Activated T-cell treated with anti-CD3 and anti-CD28 coated beads for 24 hours (primary cell): ENCODE measurements around the gene MORC2.

Experiments used
- DNase-seq: peaks from one replicate; pipeline ENCODE4 v3.0.0-alpha.2; 2020; ENCODE audit warnings: low read depth

The MORC2 gene

GRCh38 chr22:30887453-30887852 is 81.1 kb downstream of the MORC2 start:
- no peak for DNase-seq

DNA sequence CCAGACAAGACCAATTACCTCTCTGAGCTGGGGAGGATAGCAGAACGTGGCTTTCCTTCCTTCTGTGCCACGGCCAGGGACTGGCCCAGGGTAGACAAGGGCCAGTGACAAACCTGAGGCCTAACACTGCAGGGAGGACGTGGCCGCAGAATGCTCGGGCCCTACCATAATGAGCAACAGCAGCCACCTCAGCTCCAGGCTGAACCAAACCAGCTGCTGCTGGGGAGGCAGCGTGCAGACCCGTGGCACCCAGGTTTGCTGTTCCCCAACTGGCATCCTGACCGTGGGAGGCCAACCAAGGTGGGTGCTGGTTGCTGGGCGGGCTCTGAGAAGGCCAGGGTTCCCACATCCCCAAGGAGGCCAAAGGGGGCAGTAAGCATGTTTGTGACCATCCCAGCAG is 83.0 kb downstream of the MORC2 start:
- DNase-seq, result no peak

GRCh38 chr22:30885001-30885366 is 83.6 kb downstream of the MORC2 start:
- DNase-seq, result no peak

DNA sequence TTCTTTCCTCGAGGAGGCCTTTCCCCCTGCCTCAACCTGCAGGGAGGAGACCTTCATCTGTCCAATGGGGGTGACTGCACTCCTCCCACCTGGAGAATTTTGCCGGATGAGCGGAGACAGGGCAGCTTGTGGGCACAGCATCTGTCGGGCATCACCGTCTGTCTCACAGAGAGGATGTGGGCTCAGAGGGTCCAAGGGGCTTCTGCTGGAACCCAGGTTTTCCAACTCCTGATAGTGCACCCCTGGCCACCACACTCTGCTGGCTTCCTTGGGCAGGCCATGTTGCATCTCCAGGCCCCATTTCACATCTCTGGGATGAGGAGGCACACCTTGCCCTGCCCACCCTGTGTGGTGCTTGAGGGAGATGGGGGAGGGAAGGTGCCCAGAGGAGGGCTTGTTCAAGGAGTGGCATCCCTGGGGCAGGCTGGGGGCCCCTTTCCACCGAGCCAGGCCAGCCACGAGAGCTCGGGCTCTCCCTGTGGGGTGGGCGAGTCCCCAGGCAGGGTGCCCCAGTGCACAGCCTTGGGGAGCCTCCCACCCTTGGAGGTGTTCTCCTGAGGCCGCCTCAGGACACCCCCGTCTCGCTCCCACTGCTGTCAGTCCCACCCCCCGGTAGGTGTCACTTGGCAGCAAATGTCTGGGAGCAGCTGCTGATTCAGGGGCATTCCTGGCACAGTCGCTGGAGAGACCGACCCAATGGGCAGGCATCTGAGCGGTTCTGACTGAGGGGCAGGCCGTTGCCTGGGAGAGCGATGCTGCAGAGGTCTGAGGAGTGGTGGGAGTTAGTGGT is 84.2 kb downstream of the MORC2 start:
- DNase-seq, result no peak

- no peak for DNase-seq
These were observed 84.9 kb downstream of the MORC2 start for GRCh38 chr22:30883586-30884145.

DNA sequence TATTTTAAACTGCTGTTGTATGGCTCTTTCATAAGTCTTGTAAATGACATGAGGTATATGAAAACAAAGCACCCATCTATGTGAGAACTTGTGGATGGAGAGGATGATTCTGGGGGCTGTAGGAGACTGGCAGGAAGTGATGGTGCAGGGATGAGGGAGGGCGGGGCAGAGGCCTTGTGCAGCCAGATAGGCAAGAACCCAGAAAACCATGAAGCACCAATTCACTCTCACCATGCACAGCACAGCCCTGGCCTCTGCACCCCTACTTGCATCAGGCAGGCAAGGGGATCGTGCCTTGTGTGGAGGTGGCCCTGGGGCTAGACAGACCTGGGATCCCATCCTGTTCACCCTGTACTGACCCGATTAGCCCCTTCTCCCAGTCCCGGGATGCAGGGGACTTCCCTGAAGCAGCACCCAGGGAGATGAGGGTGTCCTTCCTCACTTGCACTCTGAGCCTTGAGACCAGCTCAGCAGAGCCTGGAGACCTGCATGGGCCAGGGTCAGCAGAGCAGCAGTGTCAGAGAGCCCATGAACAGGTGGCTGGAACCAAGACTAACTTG is 85.5 kb downstream of the MORC2 start:
- no peak for DNase-seq

DNA sequence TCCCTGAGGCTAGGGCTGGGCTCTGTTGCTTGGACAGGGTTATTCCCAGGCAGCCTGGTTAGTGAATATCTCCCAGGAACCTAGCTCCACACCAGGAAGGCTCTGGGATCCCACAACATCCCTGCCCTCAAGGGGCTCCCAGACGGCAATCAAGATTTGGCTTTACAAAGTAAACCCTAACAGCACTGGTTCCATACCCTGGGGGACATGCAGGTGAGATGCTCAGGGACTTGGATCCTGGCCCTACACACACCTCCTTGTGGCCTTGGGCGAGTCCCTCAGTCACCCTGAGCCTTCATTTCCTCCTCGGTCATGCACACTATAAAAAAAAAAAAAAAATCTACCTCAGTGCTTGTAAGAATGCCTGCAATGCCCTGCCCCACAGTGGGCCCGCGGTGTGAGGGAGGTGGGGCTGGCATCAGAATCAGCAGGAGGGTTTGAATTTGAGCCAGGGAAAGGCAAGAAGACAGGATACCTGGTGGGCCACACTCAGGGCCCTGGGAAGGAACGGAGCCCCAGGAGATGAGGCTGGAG is 86.3 kb downstream of the MORC2 start:
- DNase-seq, result no peak

DNA sequence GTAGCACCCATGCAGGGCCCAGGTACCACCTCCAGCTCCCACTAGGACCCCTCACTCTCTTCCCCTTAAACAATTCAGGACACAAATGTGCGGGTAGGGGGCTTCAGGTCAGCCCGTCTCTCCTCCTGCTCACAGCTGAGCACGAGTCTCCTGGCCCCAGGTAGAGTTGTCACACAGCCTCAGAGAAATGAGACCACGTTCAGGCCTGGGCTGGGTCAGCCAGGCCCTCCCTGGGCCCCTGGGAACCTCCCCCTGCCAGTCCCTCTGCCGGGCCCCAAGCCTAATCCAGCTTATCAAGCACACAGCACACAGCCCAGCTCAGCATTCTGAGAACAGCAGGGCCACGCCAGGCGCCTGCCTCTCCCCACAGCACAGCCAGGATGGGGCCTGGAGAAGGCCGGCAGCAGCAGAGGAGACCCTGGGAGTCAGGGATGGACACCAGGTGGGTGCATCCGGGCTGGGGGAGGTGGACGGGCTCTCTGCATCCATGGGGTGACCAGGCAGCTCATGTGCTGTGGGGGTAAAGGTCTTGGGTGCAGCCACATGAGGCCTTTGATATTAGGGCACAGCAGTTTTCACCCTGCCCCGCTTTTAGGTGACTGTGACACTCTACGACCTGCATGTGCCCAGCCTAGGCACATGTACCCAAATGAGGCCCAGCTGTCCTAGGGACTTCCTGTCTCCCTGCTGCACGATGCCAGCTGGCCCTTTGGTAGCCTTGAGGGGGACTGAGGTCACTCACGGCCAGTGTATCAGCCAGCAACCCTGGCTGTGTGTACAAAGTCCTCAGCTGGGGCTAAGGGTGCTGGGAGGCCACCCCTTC is 87.0 kb downstream of the MORC2 start:
- no peak for DNase-seq

- no peak for DNase-seq
These were observed 87.7 kb downstream of the MORC2 start for GRCh38 chr22:30880847-30881246.

DNA sequence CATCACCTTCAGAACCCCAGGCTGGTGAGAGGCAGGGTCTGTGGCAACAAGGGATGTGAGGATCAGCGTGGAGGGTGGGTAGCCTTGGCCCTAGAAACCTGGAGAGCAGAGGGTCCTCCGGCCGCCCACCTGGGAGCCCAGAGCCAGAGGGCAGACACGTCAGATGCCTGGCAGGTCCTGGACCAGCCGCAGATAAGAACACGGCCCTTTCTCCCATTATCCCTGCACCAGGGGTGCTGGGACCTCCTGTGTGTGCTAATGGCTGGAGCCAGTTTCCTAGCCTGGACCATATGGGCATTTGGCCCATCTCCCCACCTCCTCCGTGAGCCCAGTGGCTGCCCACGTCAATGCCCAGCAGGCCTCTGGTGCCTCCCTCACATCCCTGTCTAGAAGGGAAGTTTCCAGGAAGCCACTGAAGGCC is 88.4 kb downstream of the MORC2 start:
- DNase-seq, result no peak

DNA sequence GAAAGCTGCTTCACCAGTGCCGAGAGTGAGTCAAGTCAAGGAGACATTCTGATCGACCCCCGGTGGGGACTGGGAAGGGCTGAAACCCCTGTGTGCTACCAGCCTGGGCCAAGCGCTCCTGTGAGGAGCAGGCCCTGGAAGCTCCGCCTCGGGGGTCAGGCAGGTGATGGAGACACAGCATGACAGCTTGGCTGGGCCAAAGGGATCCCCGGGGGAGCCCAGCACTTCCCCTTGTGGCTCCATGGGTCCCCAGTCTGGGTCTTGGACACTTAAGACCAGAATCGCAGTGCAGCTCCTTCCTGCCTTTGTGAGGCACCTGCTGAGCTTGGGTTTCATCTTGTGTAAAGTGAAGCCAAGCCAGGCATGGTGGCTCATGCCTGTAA is 89.2 kb downstream of the MORC2 start:
- DNase-seq, result no peak

GRCh38 chr22:30878516-30879414 is 89.8 kb downstream of the MORC2 start:
- no peak for DNase-seq

- no peak for DNase-seq
These were observed 90.7 kb downstream of the MORC2 start for GRCh38 chr22:30877662-30878515.

- no peak for DNase-seq
These were observed 91.5 kb downstream of the MORC2 start for GRCh38 chr22:30876915-30877553.

- DNase-seq, result no peak
These were observed 92.3 kb downstream of the MORC2 start for GRCh38 chr22:30876221-30876751.

GRCh38 chr22:30875481-30876215 is 92.9 kb downstream of the MORC2 start:
- DNase-seq, result no peak
